ENCODE measurements around the gene ENOX1. TPM values are rescaled to one million over a fixed set of nuclear protein-coding genes. Genes with fewer than 3 reads are reported as not detected.

Gene ENOX1
- polyA plus RNA-seq, 6 donors from 2014 or later: not detected

DNA sequence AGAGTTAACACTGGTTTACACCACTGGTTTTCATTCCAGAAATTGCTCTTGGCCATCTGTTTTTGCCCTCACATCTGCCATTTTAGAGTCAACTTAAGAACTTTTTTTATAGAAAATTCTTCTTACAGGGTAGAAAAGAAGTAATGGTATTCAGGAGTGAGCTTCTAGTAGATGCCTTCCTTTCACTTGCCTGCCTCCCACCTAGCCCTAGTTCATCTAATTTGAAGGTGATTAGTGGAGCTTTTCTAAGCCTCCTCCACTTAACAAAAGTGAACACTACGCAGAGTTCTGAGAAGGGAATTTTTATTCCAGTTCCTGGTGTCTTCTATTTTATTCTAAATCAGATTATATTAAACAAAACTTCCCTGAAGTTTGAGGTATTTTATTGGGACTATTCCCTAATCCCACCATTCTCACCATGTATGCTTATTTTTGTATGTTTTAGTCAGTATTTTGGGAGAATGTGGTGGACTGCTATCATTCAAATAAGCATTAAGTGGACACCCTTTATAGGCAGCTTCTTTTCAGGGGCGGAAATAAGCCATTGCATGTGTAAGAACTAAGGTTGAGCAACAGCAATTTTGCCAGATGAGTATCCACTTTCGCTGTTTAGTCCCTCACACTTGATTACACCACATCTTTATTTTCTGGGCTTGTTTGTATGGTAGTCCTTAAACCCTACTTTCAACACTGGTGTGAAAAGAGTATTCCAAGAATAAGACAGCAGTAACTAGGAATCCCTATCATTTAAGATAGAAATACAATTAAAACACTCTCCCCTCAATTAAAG, 156.9 kb downstream of the ENOX1 start:
- H3K27ac Mint-ChIP-seq: no peak overlapping the region
- ATAC-seq (ENCODE audit: low read depth in 2 of 2) (no peak), DNase-seq (no peak)
- H3K27me3 Mint-ChIP-seq: peaks cover 0 to 14% (median 5%) of the 10 kb centered on the region in 3 donors
- H3K4me3 Mint-ChIP-seq: no peak overlapping the region
- no peaks in the 10 kb centered on the region for H3K36me3 Mint-ChIP-seq
- no peaks in the 10 kb centered on the region for H3K4me1 Mint-ChIP-seq
- H3K9me3 Mint-ChIP-seq: peaks cover 0 to 5% (median 0%) of the 10 kb centered on the region in 7 donors

DNA sequence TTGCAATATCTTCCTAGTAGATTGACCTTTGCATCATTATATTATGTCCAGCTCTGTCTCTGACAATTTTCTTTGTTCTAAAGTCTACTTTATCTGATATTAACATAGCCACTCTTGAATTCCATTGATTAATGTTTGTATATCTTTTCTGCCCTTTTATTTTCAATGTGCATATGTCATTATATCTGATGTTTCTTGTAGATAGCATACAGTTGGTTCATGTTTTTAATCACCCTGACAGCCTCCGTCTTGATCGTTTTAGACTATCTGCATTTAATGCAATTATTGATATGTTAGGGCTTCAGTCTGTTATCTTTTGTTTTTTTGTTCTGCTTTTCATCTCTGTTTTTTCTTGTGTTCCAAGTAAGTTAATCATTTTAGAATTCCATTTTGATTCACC, 159.8 kb downstream of the ENOX1 start:
- no peak overlapping the region for H3K4me3 Mint-ChIP-seq
- DNase-seq (no peak), ATAC-seq (ENCODE audit: low read depth in 2 of 2) (no peak)
- peak overlapping the region in 1 of 6 donors; percentile 69 for H3K27ac Mint-ChIP-seq
- H3K27me3 Mint-ChIP-seq: peaks cover 0 to 9% (median 5%) of the 10 kb centered on the region in 3 donors
- peaks cover 0 to 11% (median 3%) of the 10 kb centered on the region in 7 donors for H3K9me3 Mint-ChIP-seq
- no peaks in the 10 kb centered on the region for H3K4me1 Mint-ChIP-seq
- H3K36me3 Mint-ChIP-seq: no peaks in the 10 kb centered on the region

DNA sequence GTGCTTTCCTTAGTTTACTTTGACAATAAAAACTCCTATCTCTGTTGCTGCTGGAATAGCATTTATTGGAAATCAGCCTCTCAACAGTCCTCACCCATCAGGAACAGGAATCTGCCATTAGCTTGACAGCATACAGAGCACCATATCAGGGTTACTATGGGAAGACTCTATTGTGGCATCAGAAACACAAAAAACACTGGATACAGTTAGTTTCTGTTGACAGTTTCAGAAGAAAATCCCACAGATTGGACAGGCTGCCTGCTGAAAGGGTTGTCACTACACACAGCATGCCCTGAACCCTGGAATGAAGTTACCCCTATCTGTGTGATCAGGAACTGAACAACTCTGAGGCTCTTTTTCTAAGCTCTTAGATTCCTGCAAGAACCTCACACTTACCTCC, 172.7 kb downstream of the ENOX1 start:
- no peak overlapping the region for H3K4me3 Mint-ChIP-seq
- H3K36me3 Mint-ChIP-seq: no peaks in the 10 kb centered on the region
- no peak for ATAC-seq (ENCODE audit: low read depth in 2 of 2)
- no peak for DNase-seq
- no peaks in the 10 kb centered on the region for H3K4me1 Mint-ChIP-seq
- H3K27me3 Mint-ChIP-seq: no peaks in the 10 kb centered on the region
- H3K9me3 Mint-ChIP-seq: peaks cover 0 to 9% (median 3%) of the 10 kb centered on the region in 7 donors
- no peak overlapping the region for H3K27ac Mint-ChIP-seq

DNA sequence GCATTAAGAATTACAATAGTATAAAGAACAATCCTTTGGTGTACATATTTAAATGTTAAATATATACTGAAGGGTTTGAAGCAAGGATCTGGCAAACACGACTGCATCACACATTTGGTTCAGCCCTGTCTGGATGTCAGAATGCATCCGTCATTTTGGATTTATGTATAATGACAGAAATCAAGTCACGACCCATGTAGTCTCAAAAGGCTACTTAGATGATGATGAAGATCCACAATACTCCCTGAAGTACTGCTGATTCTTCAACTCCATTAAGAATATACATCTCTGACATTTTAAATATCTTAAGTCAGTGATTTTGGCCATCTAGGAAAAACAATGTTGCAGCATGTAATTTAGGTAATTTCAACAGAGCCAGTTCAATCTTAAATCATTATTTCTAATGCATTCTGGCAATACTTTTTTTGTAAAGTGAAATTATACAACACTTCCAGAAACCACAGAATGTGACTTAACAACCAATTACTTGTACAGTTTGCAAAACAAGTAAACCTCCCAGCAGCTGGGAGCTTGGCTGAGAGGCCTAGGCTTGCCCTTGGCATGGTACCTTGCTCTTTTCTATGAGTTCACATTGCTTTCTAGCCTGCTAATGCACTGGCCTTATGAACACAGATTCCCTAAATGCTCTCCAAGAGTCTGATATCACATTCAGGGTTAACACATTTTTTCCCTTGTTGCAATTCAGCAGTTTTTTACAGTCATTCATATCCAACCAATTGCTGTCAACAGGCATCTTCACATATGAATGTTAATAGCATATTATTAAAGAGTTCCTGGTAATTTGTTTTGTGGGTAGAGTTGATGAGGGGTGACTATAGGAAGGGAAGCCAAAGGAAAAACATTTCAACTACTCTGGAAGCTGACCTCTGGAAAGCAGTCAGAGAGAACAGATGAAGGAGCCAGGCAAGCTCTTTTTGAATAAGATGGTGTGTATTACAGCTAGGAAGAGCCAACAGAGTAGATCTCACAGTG, 175.2 kb downstream of the ENOX1 start:
- Mint-ChIP-seq H3K4me1 (no peaks in the 10 kb centered on the region), H3K4me3 (no peak overlapping the region), H3K9me3 (peaks cover 0 to under 1% (median 0%) of the 10 kb centered on the region in 7 donors), H3K27ac (no peak overlapping the region), H3K36me3 (no peaks in the 10 kb centered on the region), H3K27me3 (no peaks in the 10 kb centered on the region)
- no peak for DNase-seq
- ATAC-seq (ENCODE audit: low read depth in 2 of 2): no peak

DNA sequence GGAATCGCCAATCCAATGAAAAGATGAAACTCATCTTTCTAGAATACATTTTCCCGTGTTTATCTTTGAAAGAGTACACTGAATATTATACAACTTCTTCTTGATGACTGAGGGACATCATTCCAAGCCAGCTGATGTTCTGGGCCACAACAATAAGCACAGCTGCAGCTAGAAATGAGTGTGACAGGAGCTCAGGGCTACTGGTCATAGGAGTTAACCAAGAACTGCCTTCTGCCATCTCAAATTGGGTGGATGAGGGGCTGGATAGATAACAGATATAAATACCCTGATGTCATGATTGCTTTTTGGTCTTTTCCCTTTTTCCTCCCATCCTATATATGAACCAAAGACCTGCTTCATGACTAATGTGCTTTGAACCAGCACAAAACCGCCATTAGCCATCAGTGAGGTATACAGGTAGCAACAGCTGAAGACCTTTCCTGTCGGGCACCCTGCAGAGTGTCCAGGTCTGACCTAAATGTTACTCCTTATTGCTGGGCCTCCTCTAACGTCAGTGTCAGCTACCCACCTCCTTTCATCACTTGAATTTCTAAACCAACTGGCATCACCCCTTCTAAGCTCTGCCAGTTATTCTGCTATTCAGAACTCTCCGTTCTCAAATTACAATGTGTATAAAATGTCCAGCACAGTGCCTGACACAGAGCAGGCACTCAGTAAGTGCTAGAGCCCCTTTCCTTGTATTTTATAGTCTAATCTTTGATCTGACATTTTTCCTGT, 178.2 kb downstream of the ENOX1 start:
- H3K9me3 Mint-ChIP-seq: peaks cover 4 to 18% (median 11%) of the 10 kb centered on the region in 7 donors
- peaks cover 0 to 5% (median 0%) of the 10 kb centered on the region in 3 donors for H3K27me3 Mint-ChIP-seq
- ATAC-seq (ENCODE audit: low read depth in 2 of 2): no peak
- no peak overlapping the region for H3K4me3 Mint-ChIP-seq
- H3K27ac Mint-ChIP-seq: no peak overlapping the region
- H3K4me1 Mint-ChIP-seq: no peaks in the 10 kb centered on the region
- no peaks in the 10 kb centered on the region for H3K36me3 Mint-ChIP-seq
- no peak for DNase-seq

DNA sequence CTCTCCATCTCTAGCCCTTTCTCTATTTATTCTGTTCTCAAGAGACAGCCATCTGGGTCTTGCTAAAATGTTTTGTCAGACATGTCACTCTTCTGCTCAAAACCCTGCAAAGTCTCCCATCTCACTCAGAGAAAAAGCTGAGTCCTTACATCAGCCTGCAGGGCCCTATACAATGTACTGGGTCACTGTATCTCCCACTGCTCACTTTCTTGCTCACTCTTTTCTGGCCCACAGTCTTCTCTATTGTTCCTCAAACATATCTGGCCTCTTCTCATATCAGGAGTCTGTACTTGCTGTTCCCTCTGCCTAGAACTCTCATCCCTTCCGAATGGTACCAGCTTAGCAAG, 189.2 kb downstream of the ENOX1 start:
- DNase-seq (no peak), ATAC-seq (ENCODE audit: low read depth in 2 of 2) (no peak)
- no peak overlapping the region for H3K4me3 Mint-ChIP-seq
- peaks cover 0 to 2% (median 0%) of the 10 kb centered on the region in 7 donors for H3K9me3 Mint-ChIP-seq
- H3K4me1 Mint-ChIP-seq: no peaks in the 10 kb centered on the region
- H3K36me3 Mint-ChIP-seq: no peaks in the 10 kb centered on the region
- peaks cover 0 to 6% (median 0%) of the 10 kb centered on the region in 3 donors for H3K27me3 Mint-ChIP-seq
- no peak overlapping the region for H3K27ac Mint-ChIP-seq

DNA sequence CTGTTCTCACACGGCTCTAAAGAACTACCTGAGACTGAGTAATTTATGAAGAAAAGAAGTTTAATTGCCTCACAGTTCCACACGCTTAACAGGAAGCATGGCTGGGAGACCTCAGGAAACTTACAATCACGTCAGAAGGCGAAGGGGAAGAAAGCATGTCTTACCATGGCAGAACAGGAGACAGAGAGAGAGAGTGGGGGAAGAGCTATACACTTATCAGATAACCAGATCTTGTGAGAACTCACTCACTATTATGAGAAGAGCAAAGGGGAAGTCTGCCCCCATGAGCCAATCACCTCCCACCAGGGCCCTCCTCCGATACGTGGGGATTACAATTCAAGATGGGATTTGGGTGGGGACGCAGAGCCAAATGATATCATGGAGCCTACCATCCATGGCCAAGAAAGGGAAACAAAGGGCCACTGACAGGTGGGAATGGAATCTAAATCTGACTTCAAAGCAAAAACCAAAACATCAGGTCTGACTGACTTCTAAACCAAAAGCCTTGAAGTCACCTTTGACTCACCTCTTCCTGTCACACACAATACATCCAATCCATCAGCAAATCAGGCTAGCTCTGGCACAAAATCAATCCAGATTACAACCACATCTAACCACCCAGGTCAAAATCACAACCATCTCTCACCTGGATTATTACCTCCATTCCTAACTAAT, 189.7 kb downstream of the ENOX1 start:
- no peak overlapping the region for H3K27ac Mint-ChIP-seq
- ATAC-seq (ENCODE audit: low read depth in 2 of 2): no peak
- H3K4me1 Mint-ChIP-seq: no peaks in the 10 kb centered on the region
- H3K36me3 Mint-ChIP-seq: no peaks in the 10 kb centered on the region
- H3K9me3 Mint-ChIP-seq: peaks cover 0 to 2% (median 0%) of the 10 kb centered on the region in 7 donors
- no peak for DNase-seq
- H3K27me3 Mint-ChIP-seq: peaks cover 0 to 6% (median 0%) of the 10 kb centered on the region in 3 donors
- H3K4me3 Mint-ChIP-seq: no peak overlapping the region

DNA sequence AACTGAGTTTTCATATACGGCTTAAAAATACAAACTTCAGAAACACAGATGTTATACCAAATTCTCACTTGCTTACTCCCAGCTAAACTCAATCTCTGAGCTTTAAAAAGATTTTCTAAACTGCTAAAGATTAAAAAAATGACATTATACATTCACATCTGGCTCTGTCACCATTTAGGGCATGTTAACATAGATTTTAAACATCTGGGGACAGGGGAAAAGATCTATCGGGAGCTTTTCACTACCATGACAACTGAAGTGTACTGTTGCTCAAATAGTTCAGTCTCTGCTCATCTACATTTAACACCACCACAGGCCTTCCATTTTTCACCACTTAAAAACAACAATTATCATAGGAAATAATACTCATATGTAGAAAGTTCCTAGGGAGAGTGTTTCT, 190.8 kb downstream of the ENOX1 start:
- H3K4me3 Mint-ChIP-seq: no peak overlapping the region
- peaks cover 0 to 2% (median 0%) of the 10 kb centered on the region in 7 donors for H3K9me3 Mint-ChIP-seq
- ATAC-seq (ENCODE audit: low read depth in 2 of 2) (no peak), DNase-seq (no peak)
- no peak overlapping the region for H3K27ac Mint-ChIP-seq
- no peaks in the 10 kb centered on the region for H3K36me3 Mint-ChIP-seq
- no peaks in the 10 kb centered on the region for H3K27me3 Mint-ChIP-seq
- H3K4me1 Mint-ChIP-seq: no peaks in the 10 kb centered on the region

DNA sequence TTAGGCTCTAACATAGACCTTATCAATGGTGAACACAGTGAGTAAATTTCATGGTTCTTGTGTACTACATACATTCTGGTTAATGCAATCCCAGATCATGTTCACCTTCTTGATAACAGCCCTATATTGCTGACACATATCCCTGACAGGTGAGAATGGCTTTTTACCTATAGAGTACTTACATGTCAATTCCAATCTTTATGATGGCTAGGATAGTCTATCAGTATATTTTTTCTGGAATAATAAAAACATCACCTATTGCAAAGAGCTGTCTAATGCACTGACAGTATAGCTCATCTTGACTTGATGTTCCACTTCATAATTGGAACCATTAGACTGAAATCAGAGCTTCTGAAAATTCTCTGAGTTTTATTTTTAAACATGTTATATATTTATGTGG, 199.4 kb downstream of the ENOX1 start:
- ATAC-seq (ENCODE audit: low read depth in 2 of 2): no peak

DNA sequence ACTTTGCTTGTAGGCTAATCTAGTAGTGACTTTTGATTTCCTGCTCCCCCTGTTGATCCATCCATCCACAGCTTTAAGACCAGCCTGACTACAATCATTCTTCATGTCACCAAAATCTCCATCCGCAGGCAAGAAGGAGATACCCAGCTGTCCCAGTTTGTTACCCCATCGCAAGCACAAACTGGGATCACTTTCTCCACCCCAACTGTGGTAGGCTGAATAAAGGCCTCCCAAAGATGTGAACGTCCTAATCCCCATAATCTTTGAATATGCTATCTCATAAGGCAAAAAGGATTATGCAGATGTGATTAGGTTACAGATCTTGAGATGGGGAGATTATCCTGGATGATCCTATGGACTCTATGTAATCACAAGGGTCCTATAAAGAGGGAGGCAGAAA, 202.0 kb downstream of the ENOX1 start:
- Mint-ChIP-seq H3K27ac (no peak overlapping the region), H3K4me3 (no peak overlapping the region), H3K27me3 (no peaks in the 10 kb centered on the region), H3K9me3 (peaks cover 0 to 3% (median 0%) of the 10 kb centered on the region in 7 donors), H3K4me1 (no peaks in the 10 kb centered on the region), H3K36me3 (no peaks in the 10 kb centered on the region)
- no peak for DNase-seq
- ATAC-seq (ENCODE audit: low read depth in 2 of 2): no peak

More for the DNA sequence above, 199.4 kb downstream of the ENOX1 start:
- Mint-ChIP-seq H3K4me3 (no peak overlapping the region), H3K4me1 (no peaks in the 10 kb centered on the region), H3K27ac (no peak overlapping the region), H3K9me3 (peaks cover 0 to 5% (median 0%) of the 10 kb centered on the region in 7 donors), H3K27me3 (no peaks in the 10 kb centered on the region), H3K36me3 (no peaks in the 10 kb centered on the region)
- DNase-seq: no peak

DNA sequence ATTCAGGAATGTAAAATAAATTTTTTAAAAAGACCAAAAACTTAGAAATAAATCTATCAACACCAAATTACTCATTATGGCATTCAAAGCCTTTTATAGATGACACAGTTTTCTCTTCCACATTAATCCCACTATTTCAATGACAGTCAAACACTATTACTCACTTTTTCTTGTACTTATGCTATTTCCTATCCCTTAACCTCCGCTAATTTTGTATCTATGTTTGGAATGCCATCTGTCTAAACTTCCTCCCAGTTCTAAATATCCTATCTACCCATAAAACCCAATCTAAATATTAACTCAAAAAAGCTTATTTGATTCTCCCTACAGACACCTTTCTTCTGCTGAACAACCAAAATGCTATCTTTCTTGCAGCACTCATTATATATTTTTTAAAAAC, 203.5 kb downstream of the ENOX1 start:
- H3K27me3 Mint-ChIP-seq: no peaks in the 10 kb centered on the region
- DNase-seq (no peak), ATAC-seq (ENCODE audit: low read depth in 2 of 2) (no peak)
- no peaks in the 10 kb centered on the region for H3K9me3 Mint-ChIP-seq
- no peaks in the 10 kb centered on the region for H3K4me1 Mint-ChIP-seq
- H3K4me3 Mint-ChIP-seq: no peak overlapping the region
- no peak overlapping the region for H3K27ac Mint-ChIP-seq
- no peaks in the 10 kb centered on the region for H3K36me3 Mint-ChIP-seq

DNA sequence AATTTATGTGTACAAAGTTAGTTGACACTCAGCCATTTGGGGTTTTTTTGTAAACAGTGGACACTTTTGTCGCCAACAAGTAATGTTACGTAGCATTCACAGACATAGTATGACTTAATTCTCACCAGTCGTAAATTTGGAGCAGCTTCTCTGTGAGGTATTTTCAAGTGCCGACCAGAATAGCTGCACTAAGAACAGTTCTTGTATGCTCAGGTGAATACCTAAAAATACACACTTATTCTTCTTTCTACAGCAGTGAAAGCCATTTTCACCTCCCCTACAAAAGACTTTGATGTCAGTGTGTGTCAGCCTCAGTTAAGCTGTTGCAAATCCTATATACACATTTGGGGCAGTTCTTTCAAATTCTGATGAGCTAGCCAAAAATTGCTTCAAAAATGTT, 206.5 kb downstream of the ENOX1 start:
- ATAC-seq (ENCODE audit: low read depth in 2 of 2) (no peak), DNase-seq (no peak)
- Mint-ChIP-seq H3K27me3 (no peaks in the 10 kb centered on the region), H3K9me3 (no peaks in the 10 kb centered on the region), H3K36me3 (no peaks in the 10 kb centered on the region), H3K4me1 (no peaks in the 10 kb centered on the region), H3K27ac (no peak overlapping the region), H3K4me3 (no peak overlapping the region)

DNA sequence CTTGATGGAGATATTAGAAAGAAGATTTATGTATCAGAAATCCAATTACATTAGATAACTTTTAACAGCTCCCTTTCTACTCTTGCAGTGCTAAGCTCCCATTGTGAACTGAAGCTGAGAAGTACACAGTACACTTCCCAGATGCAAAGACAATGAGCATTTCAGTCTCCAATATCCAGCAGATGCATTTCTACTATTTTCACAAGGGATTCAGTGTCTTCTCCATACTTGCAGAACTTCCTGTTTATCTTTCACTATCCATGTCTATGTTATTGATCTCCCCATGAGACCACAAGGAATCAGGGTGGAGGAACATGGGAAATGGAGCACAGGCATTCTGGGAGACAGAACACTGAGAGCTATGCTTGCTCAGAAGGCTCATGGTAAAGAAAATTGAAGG, 207.5 kb downstream of the ENOX1 start:
- Mint-ChIP-seq H3K36me3 (no peaks in the 10 kb centered on the region), H3K4me3 (no peak overlapping the region), H3K9me3 (no peaks in the 10 kb centered on the region), H3K4me1 (no peaks in the 10 kb centered on the region), H3K27me3 (no peaks in the 10 kb centered on the region), H3K27ac (no peak overlapping the region)
- no peak for ATAC-seq (ENCODE audit: low read depth in 2 of 2)
- no peak for DNase-seq
